NCI-H460 (cell line): Measurements from ENCODE around the gene RNF112. TPM values are rescaled to one million over a fixed set of nuclear protein-coding genes. Genes with fewer than 3 reads are reported as not detected.

Source experiments
- DNase-seq: peaks from one replicate; pipeline ENCODE4 v3.0.0-alpha.2; 2016; ENCODE audit warnings: low read depth; ENCODE audit errors: extremely low read depth
- polyA plus RNA-seq: library from polyadenylated mRNA; depleted of rRNA; stranded (reverse); fragments of >200 nt; gene quantifications from 2 replicates; pipeline ENCODE4 v1.2.3, GENCODE V29; 2014; cell fraction: nucleus; rRNA removed
- total RNA-seq: library from RNA; depleted of rRNA; stranded (reverse); fragments of >200 nt; shearing (Covaris generic); gene quantifications from 2 replicates; pipeline ENCODE4 v1.2.3, GENCODE V29; 2014; rRNA removed

The RNF112 gene, protein sequence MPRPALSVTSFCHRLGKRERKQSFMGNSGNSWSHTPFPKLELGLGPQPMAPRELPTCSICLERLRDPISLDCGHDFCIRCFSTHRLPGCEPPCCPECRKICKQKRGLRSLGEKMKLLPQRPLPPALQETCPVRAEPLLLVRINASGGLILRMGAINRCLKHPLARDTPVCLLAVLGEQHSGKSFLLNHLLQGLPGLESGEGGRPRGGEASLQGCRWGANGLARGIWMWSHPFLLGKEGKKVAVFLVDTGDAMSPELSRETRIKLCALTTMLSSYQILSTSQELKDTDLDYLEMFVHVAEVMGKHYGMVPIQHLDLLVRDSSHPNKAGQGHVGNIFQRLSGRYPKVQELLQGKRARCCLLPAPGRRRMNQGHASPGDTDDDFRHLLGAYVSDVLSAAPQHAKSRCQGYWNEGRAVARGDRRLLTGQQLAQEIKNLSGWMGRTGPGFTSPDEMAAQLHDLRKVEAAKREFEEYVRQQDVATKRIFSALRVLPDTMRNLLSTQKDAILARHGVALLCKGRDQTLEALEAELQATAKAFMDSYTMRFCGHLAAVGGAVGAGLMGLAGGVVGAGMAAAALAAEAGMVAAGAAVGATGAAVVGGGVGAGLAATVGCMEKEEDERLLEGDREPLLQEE
- 0.20 TPM in 2 replicates for total RNA-seq
- polyA plus RNA-seq = 2.0 and 6.9 TPM in 2 replicates

DNA sequence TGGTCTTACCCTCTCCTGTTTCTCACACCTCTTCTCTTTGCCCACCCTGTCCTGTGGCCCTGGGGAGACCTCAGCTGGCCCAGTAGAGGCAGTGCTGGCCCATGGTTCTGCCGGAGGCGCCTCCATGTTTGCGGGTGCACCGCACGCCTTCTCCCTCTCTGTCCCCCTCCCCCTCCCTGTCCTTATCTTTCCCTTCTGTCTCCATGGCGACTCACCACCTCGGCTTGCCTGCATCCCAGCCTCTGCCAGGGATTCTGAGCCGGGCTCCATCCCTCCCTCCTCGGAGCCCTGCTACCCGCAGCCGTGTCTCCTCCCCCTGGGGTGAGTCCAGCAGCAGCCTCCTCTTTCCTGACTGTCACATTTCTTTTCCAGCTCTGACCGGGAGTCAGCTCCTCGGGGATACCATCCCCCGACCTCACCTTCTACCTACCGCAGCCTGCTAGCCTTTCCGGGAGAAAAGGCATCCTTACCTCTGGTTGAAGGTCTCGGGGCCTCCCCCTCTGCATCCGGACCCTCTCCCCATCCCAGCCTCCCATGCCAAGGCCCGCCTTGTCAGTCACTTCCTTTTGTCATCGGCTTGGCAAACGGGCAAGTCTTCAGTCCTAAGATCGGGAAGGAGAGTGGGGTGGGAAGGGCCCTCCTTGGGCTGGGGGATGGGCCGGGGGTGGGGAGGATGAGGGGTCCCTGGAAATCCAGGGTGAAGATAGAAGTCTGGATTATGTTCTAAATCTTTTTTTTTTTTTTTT lies at the start of gene RNF112:
Gene RNF112, plus strand, starts transcription at position 358 of the 746 bp plus-strand sequence. Its CDS starts 177 bp downstream, at position 535.
- DNase-seq = no peak

GRCh38 chr17:19361326-19361725 lies 49.7 kb upstream of the RNF112 start:
- no peak for DNase-seq

DNA sequence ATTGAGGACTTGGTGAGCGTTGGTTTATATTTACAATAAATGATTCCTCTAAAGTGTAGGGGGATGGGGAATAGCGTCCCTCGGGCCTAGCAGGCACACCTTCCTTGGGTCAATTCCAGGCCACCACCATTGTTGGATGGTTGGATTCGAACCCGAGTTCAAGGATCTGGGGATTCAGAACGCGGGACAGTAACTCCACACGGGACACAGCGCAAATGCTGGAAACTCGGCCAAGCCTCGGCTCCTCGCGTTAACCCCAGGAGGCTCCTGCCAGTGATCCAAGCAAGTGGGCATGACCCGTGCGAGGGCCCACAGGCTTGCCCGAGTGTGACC lies 49.1 kb upstream of the RNF112 start:
- DNase-seq = no peak

DNA sequence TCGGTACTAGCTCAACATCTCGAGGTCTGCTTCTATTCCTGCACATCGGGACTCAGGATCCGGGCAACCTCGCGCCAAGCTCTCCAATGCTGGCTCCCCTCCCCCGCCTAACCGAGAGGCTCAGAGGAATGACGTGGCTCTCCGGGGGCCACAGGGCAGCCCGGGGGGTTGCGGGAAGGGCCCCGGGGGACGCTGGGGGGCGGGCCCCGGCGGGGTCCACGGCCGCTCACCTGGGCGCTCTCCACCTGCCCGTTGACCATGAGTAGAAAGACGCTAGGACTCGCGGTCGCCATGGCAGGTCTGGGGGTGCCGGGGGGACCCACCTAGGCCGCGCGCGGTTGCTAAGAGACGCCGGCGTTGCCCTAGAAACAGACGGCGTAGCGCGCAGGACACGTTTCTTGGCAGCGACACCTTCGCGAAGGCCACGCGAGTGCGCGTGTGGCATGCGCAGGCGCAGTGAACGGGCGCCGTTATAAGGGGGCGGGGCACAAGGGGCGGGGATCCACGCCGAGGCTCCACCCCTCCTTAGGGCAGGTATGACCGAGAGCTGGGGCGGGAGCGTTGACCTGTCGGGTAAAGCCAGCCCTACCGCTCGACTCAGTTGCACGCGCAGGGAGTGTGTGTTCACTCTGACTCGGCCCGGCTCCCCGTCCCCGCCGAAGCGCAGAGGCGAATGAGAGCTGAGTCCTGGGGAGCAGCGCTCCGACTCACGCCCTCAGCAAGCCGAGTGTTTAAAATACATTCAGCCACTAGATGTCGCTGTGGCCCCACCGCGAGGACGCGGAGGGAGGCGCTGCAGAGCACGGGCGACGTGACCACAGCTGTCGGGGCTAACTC lies 48.5 kb upstream of the RNF112 start, which contains the start of gene B9D1:
Gene B9D1, minus strand, starts transcription at position 447 of the 837 bp plus-strand sequence. Its CDS starts 154 bp downstream, at position 293.
- DNase-seq = peak; percentile 90

- no peak for DNase-seq
Observed at GRCh38 chr17:19363114-19363438, 48.0 kb upstream of the RNF112 start.

DNA sequence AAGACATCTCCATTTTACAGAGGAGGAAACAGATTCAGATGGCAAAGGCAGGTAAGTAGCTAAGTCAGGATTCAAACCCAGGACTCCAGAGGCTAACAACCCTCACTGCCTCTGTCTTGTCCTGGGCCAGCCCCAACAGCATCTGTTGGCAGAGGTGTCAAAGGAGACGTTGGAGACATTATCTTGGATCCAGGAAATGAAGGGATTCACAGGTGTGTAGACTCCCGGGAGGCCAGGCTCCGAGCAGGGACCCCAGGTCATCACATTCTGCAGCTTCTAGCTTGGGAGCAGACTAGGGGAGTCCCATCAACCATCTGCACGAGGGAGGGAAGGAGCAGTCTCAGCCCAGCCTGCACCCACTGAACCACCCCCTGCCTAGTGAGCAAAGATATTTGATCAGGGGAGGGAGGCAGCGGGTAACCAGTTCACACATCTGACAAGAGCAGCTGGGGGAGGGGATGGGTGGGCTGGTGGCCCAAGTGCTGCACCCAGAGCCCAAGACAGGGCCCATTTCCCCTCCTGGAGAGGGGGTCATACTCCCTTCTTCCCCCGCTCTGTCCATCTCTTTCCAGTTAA lies 47.5 kb upstream of the RNF112 start:
- DNase-seq = no peak

DNA sequence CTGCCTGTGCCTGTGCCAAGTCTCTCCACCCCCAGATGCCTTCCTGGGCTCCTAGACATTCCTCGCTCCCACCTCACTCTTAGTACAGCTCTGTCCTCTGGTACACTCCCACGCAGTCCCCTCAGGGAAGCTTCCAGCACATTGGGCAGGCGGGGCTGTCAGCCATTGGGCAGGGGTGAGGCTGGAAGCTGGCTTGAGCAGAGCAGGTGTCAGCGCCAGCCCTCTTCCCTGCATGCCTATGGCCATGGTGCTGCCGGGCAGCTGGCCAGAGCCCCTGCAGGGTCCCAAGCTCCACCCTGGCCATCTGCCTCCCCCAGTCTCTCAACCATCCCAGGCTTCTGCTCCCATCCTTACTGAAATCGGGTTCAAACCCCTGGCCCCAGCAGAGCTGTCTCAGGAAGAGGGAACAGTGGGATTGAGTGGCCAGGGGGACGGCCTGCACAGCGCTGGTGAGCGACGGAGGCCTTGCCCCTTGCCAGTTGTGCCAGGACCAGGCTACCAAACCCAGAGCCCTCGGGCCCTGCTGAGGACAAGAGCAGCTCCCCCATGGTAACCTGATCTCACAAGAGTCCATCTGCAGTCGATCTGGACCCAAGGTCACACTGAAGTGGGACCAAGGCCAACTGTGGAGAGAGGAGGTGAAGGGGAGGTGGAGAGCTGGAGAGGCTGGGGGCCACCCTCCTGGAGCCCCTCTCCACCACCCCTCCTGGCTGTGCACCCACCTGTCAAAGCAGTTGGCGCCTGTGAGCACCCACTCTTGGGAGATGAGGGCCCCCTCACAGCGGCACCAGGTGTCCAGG lies 46.1 kb upstream of the RNF112 start:
- no peak for DNase-seq

GRCh38 chr17:19365499-19365817 lies 45.6 kb upstream of the RNF112 start:
- no peak for DNase-seq

GRCh38 chr17:19365833-19366636 lies 45.0 kb upstream of the RNF112 start:
- DNase-seq = no peak

- no peak for DNase-seq
Observed at GRCh38 chr17:19366637-19366972, 44.4 kb upstream of the RNF112 start.

GRCh38 chr17:19368229-19368628 lies 42.8 kb upstream of the RNF112 start:
- no peak for DNase-seq

DNA sequence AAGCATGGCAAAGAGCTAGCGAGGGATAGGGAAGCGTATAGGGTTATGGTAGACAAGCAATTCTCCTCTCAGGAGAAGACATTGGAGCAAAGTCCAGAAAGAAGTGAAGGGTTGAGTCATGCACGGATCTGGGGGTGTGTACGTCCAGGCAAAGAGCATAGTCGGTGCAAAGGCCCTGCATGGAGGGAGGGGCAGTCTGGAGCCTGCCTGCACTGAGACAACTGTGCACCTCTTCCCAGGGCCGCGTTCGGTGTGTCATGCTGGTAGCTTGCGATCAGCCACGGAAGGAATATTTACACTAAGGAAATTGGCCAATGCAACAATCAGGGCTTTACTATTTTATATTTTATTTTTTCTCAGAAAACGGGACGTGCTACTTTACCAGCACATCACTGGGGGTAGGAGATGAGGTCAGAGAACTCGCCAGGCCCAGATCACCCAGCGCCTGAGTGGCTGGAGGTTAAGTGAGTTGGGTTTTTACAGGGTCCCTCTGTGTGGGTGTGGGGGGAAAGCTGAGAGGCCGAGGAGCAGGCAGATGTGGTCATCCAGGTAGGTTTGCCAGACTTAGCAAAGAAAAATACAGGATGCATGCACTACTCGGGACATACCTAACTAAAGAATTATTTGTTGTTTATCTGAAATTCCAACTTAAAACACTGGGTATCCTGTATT lies 41.8 kb upstream of the RNF112 start:
- DNase-seq = no peak

DNA sequence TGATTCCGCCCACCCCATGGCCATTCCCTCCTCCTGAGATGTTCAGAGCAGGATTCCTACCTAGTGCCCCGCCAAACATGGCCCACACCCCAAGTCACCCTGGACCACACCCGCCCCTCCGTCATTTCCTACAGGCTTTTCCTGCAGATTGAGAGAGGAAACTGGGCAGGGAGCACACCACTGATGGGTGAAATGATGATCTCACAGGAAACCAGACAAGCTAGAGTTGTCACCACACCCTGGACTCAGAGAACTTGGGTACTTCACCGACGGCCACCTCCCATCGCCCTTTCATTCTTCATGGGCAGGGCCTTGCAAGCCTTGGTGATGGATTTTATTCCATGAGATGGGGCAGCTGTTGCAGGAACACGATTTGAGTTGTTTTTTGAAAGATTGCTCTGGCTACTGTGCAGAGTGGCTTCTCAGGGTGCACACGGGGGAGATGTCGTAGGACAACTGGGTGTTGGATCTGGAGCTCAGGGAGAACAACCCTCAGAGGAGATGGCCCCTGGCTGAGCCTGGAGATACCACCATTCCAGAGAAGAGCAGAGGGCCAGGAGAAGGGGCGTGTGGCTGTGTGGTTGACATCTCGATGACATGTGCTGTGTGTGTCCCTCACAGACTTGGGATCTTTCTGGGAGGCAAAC lies 41.1 kb upstream of the RNF112 start:
- DNase-seq = no peak

- DNase-seq = no peak
Observed at GRCh38 chr17:19370493-19370960, 40.5 kb upstream of the RNF112 start.

DNA sequence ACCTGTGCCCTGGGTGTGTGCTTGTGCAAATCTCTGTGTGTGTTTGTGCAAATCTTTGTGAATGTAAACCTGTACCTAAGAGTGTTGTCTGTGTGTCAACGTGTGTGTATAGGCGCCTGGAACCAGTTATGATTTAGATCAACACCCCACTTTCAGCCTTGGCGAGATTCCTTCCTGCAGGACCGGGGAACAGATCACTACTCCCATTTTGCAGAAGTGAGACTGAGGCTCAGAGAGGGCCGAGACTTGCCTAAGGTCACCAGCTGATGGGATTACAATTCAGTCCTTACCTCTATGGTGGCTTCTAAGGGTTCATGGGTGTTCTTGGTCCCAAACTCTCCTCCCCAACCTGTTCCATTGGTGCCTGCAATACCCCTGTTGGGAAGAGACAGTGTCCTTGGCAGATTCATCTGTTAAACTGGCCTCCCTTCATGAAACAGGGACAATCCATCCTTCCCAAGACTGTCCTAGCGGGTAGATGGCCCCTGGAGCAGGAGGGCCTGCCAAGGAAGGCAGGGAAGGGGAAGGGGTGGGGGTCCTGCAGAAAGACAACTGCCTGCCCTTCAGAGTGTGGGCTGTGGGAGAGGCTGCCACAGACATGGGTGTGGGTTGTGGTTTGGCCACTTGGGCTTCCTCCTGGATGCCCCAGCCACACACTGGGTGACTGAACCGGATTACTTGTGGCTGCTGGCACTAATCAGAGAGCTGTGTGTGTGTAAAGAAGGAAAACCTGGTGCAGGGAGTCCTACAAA lies 39.6 kb upstream of the RNF112 start:
- no peak for DNase-seq

DNA sequence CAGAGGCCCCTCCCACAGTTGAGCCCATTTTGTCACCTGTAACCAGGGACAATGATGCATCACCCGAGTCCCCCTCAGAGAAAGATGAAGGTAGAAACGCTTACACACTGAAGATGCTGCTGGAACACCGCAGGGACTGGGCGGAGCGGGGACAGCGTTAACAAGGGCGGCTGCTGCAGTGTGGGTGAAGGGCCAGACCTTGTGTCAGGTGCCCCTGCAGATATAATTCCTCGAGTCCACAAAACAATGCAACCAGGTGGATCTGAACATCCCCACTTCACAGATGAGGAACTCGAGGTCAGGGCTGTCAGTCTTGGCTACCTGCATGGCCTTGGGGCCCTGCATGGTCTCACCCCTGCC lies 39.0 kb upstream of the RNF112 start:
- DNase-seq = no peak

- DNase-seq = no peak
Observed at GRCh38 chr17:19372439-19372838, 38.6 kb upstream of the RNF112 start.
